SK-N-SH treated with all-trans-retinoic acid at 6 μM for 48 hours (cell line): ENCODE results near the gene ADORA2A.

Experiments
- ATAC-seq: fragments of 200-7000 bp; cut with Tn5 transposase; 3 replicates; pipeline ENCODE4 v1.9.1; 2020; ENCODE audit warnings: mild to moderate bottlenecking, moderate library complexity
- ARNTL ChIP-seq: fragments of 450-650 bp; formaldehyde crosslinking; IDR thresholded peaks from 2 replicates; pipeline ENCODE4 v1.5.0; 2020; ENCODE audit warnings: low read depth, mild to moderate bottlenecking, moderate library complexity, borderline replicate concordance
- BACH2 ChIP-seq: fragments of 250-450 bp; sonication (Bioruptor Pico); IDR thresholded peaks from 2 replicates; pipeline ENCODE4 v1.9.0; 2021; ENCODE audit warnings: mild to moderate bottlenecking, borderline replicate concordance
- CSDC2 ChIP-seq: fragments of 250-450 bp; sonication (Bioruptor Pico); IDR thresholded peaks from 2 replicates; pipeline ENCODE4 v1.5.0; 2020; ENCODE audit warnings: mild to moderate bottlenecking, moderate library complexity
- ESRRG ChIP-seq: fragments of 250-450 bp; sonication (Bioruptor Pico); IDR thresholded peaks from 2 replicates; pipeline ENCODE4 v1.6.1; 2021; ENCODE audit warnings: mild to moderate bottlenecking
- ISL1 ChIP-seq: fragments of 250-450 bp; sonication (Bioruptor Pico); IDR thresholded peaks from 2 replicates; pipeline ENCODE4 v2.1.2; 2022; ENCODE audit warnings: mild to moderate bottlenecking, moderate library complexity
- OSR1 ChIP-seq: fragments of 250-450 bp; sonication (Bioruptor Pico); IDR thresholded peaks from 2 replicates; pipeline ENCODE4 v1.8.0; 2022; ENCODE audit warnings: moderate library complexity, mild to moderate bottlenecking, inconsistent platforms
- SNAI2 ChIP-seq: fragments of 250-450 bp; sonication (Bioruptor Pico); IDR thresholded peaks from 2 replicates; pipeline ENCODE4 v1.5.0; 2020; ENCODE audit warnings: mild to moderate bottlenecking, moderate library complexity
- TSHZ2 ChIP-seq: fragments of 250-450 bp; sonication (Bioruptor Pico); IDR thresholded peaks from 2 replicates; pipeline ENCODE4 v1.5.0; 2020; ENCODE audit warnings: mild to moderate bottlenecking, moderate library complexity
- ZC3H10 ChIP-seq: fragments of 250-450 bp; sonication (Bioruptor Pico); IDR thresholded peaks from 2 replicates; pipeline ENCODE4 v1.5.1; 2021; ENCODE audit warnings: mild to moderate bottlenecking, moderate library complexity
- ZFP3 ChIP-seq: fragments of 250-450 bp; sonication (Bioruptor Pico); IDR thresholded peaks from 2 replicates; pipeline ENCODE4 v1.5.0; 2020; ENCODE audit warnings: mild to moderate bottlenecking, moderate library complexity
- ZFP30 ChIP-seq: fragments of 450-650 bp; formaldehyde crosslinking; IDR thresholded peaks from 2 replicates; pipeline ENCODE4 v1.5.0; 2022; ENCODE audit warnings: mild to moderate bottlenecking, moderate library complexity
- ZNF565 ChIP-seq: fragments of 450-650 bp; formaldehyde crosslinking; conservative IDR thresholded peaks from 2 replicates; pipeline ENCODE4 v1.5.0; 2020; ENCODE audit warnings: low read depth, mild to moderate bottlenecking, moderate library complexity
- ZNF70 ChIP-seq: fragments of 450-650 bp; formaldehyde crosslinking; IDR thresholded peaks from 2 replicates; pipeline ENCODE4 v1.5.0; 2020; ENCODE audit warnings: mild to moderate bottlenecking, moderate library complexity
- ZNF8 ChIP-seq: fragments of 450-650 bp; formaldehyde crosslinking; IDR thresholded peaks from 2 replicates; pipeline ENCODE4 v1.5.0; 2020; ENCODE audit warnings: mild to moderate bottlenecking, moderate library complexity
- TF ChIP-seq, protein P1 (sequence below): fragments of 250-450 bp; sonication (Bioruptor Pico); IDR thresholded peaks from 2 replicates; pipeline ENCODE4 v1.5.1; 2020; ENCODE audit warnings: low read depth, mild to moderate bottlenecking, moderate library complexity
- TF ChIP-seq, protein P2 (sequence below): fragments of 250-450 bp; sonication (Bioruptor Pico); IDR thresholded peaks from 2 replicates; pipeline ENCODE4 v1.5.1; 2021; ENCODE audit warnings: mild to moderate bottlenecking, moderate library complexity
- TF ChIP-seq, protein P3 (sequence below): fragments of 250-450 bp; sonication (Bioruptor Pico); IDR thresholded peaks from 2 replicates; pipeline ENCODE4 v1.8.0; 2020; ENCODE audit warnings: mild to moderate bottlenecking, moderate library complexity, borderline replicate concordance

Gene ADORA2A

GRCh38 chr22:24463071-24463760 lies 35.8 kb downstream of the ADORA2A start:
- no peak for ATAC-seq

DNA sequence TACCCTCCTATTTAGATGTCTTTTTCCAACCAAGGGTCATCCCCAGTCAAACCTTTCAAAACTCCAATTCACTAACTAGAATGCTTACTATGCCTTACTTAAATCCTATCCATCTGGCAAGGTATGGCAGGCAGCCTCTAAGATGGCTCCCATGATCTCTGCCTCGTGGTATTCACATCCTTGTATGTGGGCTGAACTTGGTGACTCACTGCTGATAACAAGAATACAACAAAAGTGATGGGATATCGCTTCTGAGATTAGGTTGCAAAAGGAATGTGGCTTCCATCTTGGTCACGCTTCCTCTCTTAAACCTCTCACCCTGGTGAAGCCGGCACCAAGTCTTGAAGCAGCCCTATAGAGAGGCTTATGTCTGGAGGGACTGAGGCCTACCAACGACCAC lies 38.2 kb downstream of the ADORA2A start:
- TF ChIP-seq SNAI2 (CRISPR knock-in tag): peak; percentile 75; the same call in 1 of the 2 replicates
- TF ChIP-seq ZFP3 (CRISPR knock-in tag): peak; percentile 69; the same call in 1 of the 2 replicates
- no peak for TF ChIP-seq ZFP30
- TF ChIP-seq, protein P1, sequence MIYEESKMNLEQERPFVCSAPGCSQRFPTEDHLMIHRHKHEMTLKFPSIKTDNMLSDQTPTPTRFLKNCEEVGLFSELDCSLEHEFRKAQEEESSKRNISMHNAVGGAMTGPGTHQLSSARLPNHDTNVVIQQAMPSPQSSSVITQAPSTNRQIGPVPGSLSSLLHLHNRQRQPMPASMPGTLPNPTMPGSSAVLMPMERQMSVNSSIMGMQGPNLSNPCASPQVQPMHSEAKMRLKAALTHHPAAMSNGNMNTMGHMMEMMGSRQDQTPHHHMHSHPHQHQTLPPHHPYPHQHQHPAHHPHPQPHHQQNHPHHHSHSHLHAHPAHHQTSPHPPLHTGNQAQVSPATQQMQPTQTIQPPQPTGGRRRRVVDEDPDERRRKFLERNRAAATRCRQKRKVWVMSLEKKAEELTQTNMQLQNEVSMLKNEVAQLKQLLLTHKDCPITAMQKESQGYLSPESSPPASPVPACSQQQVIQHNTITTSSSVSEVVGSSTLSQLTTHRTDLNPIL (CRISPR knock-in tag): 0 out of 2 replicates have a peak, but pooled peaks have one; percentile 21
- TF ChIP-seq CSDC2: peak; percentile 55; the same call in 1 of the 2 replicates
- no peak for TF ChIP-seq ARNTL (CRISPR knock-in tag)
- 0 out of 2 replicates have a peak, but pooled peaks have one; percentile 38 for TF ChIP-seq ISL1
- peak; percentile 49; the same call in 1 of the 3 replicates for ATAC-seq

More at GRCh38 chr22:24463071-24463760, 35.8 kb downstream of the ADORA2A start:
- TF ChIP-seq ISL1 (no peak), ARNTL (CRISPR knock-in tag) (no peak), TSHZ2 (CRISPR knock-in tag) (no peak), ZNF70 (CRISPR knock-in tag) (no peak), OSR1 (CRISPR knock-in tag) (no peak), ZNF565 (CRISPR knock-in tag) (no peak), SNAI2 (CRISPR knock-in tag) (no peak), BACH2 (CRISPR knock-in tag) (no peak), ZNF8 (CRISPR knock-in tag) (no peak), ESRRG (CRISPR knock-in tag) (no peak), CSDC2 (no peak), ZC3H10 (CRISPR knock-in tag) (no peak)
- TF ChIP-seq, protein P2, sequence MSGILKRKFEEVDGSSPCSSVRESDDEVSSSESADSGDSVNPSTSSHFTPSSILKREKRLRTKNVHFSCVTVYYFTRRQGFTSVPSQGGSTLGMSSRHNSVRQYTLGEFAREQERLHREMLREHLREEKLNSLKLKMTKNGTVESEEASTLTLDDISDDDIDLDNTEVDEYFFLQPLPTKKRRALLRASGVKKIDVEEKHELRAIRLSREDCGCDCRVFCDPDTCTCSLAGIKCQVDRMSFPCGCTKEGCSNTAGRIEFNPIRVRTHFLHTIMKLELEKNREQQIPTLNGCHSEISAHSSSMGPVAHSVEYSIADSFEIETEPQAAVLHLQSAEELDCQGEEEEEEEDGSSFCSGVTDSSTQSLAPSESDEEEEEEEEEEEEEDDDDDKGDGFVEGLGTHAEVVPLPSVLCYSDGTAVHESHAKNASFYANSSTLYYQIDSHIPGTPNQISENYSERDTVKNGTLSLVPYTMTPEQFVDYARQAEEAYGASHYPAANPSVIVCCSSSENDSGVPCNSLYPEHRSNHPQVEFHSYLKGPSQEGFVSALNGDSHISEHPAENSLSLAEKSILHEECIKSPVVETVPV (CRISPR knock-in tag): no peak
- TF ChIP-seq, protein P3, sequence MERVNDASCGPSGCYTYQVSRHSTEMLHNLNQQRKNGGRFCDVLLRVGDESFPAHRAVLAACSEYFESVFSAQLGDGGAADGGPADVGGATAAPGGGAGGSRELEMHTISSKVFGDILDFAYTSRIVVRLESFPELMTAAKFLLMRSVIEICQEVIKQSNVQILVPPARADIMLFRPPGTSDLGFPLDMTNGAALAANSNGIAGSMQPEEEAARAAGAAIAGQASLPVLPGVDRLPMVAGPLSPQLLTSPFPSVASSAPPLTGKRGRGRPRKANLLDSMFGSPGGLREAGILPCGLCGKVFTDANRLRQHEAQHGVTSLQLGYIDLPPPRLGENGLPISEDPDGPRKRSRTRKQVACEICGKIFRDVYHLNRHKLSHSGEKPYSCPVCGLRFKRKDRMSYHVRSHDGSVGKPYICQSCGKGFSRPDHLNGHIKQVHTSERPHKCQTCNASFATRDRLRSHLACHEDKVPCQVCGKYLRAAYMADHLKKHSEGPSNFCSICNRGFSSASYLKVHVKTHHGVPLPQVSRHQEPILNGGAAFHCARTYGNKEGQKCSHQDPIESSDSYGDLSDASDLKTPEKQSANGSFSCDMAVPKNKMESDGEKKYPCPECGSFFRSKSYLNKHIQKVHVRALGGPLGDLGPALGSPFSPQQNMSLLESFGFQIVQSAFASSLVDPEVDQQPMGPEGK (CRISPR knock-in tag): no peak
- TF ChIP-seq, all 23 proteins: peak for 0

GRCh38 chr22:24465975-24466374 lies 38.6 kb downstream of the ADORA2A start:
- no peak for ATAC-seq
- TF ChIP-seq ZFP30: no peak
- no peak for TF ChIP-seq CSDC2
- no peak for TF ChIP-seq SNAI2 (CRISPR knock-in tag)
- TF ChIP-seq ZC3H10 (CRISPR knock-in tag): no peak
- TF ChIP-seq, protein P3 (CRISPR knock-in tag): no peak
- TF ChIP-seq OSR1 (CRISPR knock-in tag): no peak
